NCI-H226 (cell line): Measurements from ENCODE around the gene ATP6V0E2.

Experiments
- DNase-seq: peaks from one replicate; pipeline ENCODE4 v3.0.0-alpha.2; 2015

Gene ATP6V0E2

DNA sequence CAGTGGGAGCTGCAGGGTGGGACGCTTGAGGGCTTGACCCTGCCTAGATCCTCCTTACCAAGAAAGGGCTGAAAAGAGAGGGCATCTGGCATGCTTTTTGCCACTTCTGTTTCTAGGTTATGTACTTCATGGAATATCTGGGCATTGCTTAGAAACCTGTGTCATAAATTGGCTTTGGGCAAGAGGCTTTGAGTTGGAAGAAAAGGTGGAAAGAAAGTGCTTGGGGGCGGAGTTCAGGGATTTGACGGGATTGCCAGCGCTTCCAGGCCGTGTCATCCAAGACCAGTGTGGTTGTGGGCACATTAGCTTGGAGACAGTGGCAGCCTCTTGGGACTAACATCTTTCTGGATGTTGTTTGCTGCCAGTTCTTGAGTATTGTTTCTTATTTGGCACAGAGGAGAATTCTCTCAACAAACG, 34.8 kb upstream of the ATP6V0E2 start:
- DNase-seq: no peak

DNA sequence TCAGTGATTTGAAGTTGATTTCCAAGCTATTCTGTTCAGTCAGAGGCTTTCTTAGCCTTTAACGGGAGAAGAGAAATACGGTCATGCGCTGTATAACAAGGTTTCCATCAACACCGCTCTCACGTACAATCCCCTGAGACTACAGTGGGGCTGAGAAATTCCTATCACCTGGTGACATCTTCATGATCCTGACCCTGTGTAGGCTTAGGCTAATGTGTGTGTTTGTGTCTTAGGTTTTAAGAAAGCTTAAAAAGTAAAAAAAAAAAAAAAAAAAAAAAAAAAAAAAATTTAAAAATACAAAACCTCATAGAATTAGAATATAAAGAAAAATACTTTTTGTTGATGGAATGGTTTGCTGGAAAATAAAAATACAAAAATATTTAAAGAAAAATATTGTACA, 33.8 kb upstream of the ATP6V0E2 start:
- DNase-seq: no peak

DNA sequence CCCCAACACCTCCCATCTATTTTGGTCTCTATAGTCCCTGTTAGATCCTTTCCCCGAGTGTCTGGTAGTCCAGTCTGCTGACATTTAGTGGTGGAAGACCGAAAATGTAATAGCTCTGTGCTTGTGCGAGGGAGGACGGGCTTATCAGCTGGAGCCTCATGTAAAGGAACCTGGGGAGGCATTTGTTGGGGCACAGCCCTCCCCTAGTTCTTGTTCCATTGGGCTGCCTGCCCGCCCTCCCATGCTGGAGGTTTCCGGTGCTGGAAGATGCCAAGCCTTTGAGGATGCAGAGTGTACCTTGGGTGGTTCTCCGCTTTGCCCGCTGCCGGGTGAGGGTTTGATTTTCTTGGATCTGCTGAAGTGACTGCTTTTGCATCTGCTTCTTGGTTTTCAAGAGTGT, 30.2 kb upstream of the ATP6V0E2 start:
- no peak for DNase-seq

DNA sequence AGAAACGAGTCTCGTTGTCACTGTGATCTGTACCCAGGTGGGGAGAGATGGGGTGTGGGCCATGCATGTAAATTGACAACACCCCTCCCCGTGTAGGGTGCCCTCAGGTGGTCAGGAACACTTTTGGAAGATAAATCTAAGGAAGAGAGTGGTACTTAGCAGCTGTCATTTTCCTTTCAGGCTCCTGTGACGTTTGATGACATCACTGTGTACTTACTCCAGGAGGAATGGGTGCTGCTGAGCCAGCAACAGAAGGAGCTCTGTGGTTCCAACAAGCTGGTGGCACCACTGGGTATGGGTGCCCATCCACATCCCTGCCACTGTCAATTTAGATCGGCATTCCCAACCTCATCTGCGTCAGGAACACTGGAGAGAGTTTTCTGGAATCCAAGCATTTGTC, 29.3 kb upstream of the ATP6V0E2 start:
- no peak for DNase-seq

DNA sequence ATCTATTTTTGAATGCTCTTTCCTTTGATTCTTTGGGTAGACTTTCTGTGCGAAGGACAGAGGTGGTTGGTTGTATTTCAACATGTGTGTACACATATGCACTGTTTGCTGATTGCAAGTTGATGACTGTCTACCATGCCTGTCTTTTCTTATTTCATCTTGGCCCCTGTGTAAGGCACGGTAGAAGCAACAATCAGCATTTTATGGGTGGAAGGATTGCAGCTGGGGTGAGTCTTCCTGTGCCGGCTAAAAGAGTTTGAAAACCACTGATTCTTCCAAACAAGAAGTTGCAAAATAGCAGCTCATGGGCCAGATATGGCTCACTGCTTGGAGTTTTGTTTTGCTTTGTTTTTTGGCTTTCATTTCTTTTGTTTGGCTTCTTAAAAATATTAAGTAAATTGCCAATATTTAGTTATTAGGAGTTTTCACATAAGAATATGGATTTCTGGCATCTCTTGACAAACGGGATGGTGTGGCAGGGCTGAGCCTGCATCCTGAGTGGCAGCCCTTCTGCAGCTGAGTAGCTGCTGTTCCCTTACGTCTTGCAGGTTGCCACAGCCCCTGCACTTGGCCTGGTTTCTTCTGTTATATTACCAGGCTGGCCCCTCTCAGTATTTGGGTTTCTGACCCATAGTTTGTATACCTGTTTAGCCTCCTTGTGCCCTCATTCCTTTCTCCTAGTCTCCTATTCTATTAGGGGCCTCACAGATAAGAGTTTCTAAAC, 28.4 kb upstream of the ATP6V0E2 start:
- no peak for DNase-seq

DNA sequence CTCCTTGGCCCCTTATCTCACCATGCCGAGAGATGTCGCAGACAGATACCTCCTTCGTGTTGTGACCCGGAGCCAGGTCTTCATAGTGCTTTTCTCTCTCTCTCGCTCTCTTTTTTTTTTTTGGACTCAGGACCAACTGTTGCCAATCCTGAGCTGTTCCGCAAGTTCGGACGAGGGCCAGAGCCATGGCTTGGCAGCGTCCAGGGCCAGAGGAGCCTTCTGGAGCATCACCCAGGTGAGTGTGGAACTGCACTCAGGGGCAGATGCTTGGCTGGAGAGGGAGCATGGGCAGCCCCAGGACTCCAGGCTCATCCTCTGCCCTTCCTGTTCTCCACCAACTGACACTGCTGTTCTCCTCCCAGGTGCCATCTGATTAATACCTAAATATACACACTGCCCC, 27.7 kb upstream of the ATP6V0E2 start:
- DNase-seq: no peak

DNA sequence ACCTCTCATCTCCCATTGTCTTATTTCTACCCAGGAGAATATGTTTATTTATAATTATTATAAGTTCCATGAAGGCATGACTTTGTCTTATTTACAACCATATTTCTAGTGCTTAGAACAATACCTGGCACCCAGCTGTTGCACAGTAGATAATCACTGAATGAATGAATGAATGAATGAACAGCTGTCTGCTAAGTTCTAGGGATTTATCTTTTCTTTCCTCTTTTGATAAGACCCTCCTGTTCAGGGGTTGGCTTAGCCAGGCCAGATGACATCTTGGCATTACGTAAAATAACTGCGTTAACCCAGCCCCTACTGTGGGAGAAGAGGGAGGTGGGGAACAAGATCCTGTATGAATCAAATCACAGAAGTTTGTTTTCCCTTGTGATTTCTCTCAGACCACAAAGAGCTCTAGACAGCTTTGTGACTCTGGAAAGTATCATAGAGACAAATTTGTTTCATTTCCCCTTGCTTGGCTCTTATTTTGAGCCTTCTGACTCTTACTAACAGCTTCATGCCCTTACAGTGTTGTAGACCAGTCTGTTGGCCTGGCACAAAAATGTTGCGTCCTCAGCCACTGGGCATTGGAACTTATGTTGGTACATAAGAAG, 27.2 kb upstream of the ATP6V0E2 start:
- DNase-seq: no peak

DNA sequence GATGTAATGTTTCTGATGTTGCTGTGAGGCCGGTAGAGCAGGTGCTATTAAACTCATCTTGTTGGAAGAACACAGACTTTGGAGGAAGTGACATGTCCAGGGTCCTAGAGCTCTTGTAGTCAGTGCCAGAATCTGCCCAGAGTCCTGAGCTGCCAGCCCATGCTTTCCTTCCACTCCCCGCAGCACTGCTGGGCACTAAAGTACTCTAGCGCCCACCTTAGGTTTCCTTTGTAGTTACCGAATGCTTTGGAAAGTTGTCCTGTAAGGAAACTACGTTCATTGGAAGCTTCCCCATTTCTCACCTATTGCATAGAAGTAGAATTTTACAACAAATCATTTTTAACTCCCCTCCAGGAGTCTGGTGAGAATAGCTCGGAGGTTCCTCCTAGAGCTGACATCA, 24.6 kb upstream of the ATP6V0E2 start:
- no peak for DNase-seq

DNA sequence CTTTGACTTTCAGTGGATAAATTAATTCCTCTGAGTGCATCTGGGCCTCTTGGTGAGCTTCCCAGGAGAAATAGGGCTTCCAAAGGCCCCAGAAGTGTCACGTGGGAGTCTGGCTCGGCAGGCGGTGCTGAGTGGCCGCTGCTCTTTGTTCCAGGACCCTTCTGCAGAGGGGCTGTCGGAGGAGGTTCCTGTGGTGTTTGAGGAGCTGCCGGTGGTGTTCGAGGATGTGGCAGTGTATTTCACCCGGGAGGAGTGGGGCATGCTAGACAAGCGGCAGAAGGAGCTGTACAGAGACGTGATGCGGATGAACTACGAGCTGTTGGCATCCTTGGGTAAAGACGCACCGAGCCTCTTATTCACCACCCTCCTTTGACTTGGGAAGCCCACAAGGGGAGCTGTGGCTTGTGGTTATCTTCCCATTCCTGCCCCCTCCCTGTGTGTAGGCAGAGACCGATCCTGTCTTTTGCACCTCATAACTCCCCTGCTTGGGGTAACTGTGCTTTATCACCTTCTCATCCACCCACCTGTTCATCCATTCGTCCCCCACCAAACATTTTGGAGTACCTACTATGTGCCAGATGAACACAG, 23.7 kb upstream of the ATP6V0E2 start:
- no peak for DNase-seq

DNA sequence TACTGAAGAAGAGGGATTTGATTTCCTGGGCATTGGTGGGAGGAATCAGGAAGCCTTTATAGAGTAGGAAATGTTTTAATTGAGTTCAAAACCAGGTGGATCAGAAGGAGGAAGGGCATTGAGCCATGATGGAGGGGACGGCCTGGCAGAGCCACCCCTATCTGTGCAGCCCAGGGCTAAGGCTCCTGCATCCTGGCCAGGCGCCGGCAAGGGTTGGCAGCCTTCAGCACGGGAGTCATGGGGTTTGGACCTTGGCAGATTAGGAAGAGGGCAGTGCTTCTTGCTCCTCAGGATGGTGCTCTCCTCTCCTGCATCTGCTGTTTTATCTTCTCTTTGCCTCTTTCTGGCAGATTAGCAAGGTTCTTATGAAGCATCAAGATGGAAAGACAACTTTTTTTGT, 23.1 kb upstream of the ATP6V0E2 start:
- DNase-seq: no peak

DNA sequence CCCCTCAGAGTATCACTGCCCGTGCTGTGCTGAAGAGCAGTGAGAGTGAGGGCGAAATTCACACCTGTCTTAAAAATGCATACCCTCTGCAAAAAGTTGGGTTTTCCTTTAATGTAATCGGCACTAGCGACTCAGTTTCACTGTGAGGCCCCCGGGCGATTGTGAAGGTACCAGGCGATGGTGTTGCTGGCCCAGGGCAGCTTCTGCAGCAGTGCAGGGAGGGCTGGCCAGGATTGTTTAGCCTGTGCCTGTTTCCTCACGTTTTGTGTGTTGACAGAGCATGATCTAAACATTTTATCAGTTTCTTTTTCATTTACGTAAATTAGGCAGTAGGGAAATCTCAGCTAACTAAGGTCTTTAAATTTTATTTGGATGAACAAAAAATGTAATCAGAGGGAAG, 22.3 kb upstream of the ATP6V0E2 start:
- no peak for DNase-seq

DNA sequence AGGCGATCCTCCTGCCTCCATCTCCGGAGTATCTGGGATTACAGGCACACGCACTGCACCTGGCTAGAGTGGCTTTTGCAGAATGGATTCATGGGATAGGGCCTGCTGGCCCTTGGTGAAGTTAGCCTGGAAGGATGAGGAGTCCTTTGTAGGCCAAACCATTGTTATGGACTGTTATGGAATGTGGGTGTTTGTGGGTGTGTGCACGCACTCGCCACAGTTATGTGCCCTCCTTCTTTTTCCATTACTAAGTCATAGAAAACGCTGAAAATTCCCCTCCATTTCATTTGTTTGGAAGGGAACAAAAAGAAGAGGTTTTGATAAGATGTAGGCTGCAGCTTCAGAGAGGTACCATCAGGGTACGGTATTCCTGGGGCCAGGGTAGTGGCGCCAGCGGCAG, 20.6 kb upstream of the ATP6V0E2 start:
- DNase-seq: peak; percentile 58

DNA sequence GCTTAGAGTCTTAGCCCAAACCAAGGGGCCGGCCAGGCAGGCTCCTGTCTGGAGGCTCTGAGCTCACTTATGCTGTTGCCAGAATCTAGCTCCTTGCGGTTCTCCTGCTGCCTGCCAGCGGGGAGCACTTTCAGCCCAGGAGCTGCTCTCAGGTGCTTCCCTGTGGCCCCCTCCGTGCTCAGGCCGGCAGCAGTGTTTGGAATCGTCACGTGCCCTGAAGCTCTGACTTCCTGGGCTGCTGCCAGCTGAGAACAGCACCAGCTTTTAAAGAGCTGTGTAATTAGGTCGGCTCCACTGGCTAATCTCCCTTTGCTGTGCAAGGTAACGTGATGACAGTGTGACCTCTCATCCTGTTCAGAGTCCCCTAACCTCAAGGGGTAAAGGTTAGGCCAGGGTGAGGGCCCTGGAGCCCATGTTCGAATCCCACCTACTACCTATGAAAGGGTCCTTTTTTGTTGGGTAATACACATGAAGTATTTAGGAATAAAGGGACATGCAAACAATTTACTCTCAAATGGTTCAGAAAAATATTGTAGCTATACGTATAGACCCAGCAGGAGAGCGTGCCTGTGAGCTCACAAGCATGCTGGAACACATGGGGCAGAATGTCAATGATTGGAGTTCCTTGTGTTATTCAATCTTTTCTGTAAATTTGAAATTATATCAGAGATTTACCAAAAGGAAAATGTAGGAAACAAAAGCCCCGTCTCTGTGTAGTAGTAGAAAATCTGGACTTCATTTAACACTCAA, 19.0 kb upstream of the ATP6V0E2 start:
- DNase-seq: peak; percentile 33

DNA sequence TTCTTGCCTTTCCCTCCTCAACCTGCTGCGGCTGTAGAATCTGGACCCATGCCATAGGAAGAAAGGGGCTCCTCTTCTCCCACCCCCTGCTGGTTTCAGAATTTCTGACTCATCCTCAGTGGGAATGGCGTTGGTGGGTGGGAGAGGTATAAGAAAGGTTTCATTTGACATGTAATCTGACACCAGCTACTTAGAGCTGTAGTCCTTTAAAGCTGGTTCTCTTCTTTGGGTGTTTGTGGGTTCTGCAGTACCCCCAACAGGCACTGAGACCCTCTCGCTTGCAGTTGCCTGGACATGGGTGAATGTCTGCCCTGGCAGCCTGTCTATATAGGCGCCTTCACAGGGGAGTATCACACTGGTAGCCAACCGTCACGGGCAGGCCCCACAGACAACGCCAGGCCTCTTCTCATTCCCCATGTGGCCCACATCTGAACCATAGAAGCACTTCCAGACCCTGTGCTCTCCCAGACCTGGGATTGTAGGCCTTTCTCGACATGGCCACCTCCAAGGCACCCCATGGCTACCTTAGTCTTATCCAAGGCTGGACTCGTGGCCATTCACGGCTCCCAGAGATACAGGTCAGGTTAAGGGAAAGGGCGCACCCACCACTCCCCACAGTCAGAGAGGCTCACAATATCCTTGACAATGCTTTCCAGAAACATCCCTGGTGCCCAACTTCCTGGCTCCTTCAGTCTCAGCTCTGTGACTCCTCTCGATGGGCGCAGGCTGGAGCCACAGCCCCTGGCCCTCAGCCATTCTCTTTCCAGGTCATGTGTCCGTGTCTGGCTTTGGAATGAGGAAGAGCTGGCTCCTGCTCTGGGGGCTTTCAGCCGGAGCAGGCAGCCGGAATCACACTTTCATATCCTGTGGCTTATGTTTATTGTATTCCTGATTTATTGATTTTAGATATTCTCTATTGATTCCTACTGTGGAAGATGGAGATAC, 18.1 kb upstream of the ATP6V0E2 start:
- peak; percentile 69 for DNase-seq

DNA sequence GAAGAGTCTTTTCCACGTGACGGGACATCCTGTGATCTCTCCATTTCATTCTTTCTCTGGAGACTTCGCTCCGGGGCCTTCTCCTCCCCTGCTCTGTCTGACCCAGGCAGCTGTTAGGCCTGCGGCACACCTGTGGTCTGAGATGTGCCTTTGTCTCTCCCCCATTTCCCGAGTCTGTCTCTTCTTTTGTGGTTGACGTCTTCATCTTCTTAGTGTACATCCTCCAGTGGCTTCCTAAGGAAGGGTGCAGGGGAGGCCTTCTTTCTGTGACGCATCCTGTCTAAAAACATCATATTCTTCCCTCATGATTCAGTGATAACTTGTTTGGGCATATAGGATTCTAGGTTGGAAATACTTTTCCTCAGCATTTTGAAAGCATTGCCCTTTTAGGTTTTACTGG, 17.2 kb upstream of the ATP6V0E2 start:
- no peak for DNase-seq

DNA sequence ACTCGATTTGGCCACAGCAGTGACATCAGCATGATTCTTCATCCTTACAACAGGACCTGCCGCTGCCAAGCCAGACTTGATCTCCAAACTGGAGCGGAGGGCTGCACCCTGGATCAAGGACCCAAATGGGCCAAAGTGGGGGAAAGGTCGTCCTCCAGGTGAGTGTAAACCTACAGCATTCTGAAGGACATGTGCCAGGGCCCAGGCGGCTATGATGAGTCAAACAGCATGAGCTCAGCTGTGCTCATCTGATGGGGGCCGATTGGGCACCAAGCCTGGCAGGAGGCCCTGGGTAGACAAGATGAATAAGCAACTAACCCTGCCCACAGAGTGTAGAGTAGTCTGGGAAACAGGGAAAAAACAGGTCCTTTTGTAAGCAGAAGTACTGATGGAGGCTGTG, 14.4 kb upstream of the ATP6V0E2 start:
- no peak for DNase-seq

DNA sequence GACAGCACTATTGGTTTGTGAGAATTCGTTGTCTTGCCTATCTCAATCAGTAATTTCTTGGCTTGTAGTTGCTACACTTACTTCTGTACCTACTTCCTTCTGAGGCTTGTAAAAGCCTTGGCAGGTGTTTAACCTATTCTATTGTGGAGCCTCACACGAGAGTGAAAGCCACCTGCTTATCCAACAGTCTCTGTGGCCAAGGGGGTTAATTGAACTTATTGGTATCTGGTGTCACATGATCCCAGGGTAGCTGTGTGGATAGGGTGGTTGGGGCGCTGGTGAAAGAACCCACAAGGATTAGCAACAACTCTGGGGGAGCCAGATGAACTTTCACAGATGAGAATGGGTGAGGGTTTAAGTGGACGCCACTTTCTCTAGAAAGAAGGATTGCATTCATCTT, 13.9 kb upstream of the ATP6V0E2 start:
- DNase-seq: no peak

DNA sequence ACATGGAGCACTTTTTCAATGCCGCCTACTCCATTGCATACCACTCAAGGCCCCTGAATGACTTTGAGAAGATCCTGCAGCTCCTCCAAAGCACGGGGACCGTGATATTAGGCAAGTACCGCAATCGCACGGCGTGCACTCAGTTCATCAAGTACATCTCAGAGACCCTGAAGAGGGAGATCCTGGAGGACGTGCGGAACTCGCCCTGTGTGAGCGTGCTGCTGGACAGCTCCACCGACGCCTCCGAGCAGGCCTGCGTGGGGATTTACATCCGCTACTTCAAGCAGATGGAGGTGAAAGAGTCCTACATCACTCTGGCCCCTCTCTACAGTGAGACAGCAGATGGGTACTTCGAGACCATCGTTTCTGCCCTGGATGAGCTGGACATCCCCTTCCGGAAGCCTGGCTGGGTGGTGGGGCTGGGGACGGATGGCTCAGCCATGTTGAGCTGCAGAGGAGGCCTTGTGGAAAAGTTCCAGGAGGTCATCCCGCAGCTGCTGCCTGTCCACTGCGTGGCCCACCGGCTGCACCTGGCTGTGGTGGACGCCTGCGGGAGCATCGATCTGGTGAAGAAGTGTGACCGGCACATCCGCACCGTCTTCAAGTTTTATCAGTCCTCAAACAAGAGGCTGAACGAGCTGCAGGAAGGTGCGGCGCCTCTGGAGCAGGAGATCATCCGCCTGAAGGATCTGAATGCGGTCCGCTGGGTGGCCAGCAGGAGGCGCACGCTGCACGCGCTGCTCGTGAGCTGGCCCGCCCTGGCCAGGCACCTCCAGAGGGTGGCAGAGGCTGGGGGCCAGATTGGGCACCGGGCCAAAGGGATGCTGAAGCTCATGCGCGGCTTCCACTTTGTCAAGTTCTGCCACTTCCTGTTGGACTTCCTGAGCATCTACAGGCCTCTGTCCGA, 12.7 kb upstream of the ATP6V0E2 start:
- no peak for DNase-seq

DNA sequence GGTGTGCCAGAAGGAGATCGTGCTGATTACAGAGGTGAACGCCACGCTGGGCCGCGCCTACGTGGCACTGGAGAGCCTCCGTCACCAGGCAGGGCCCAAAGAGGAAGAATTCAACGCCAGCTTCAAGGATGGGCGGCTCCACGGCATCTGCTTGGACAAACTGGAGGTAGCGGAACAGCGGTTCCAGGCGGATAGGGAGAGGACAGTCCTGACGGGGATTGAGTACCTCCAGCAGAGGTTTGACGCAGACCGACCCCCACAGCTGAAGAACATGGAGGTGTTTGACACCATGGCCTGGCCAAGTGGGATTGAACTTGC, 12.1 kb upstream of the ATP6V0E2 start:
- DNase-seq: no peak

DNA sequence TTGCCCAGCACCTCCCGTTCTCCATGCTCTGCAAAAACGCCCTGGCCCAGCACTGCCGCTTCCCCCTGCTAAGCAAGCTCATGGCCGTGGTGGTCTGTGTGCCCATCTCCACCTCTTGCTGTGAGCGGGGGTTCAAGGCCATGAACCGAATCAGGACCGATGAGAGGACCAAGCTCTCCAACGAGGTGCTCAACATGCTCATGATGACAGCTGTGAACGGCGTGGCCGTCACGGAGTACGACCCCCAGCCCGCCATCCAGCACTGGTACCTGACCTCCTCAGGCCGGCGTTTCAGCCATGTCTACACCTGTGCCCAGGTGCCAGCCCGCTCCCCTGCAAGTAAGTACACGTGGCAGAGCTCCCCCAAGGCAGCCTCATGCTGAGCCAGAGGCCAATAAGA, 11.6 kb upstream of the ATP6V0E2 start:
- no peak for DNase-seq

DNA sequence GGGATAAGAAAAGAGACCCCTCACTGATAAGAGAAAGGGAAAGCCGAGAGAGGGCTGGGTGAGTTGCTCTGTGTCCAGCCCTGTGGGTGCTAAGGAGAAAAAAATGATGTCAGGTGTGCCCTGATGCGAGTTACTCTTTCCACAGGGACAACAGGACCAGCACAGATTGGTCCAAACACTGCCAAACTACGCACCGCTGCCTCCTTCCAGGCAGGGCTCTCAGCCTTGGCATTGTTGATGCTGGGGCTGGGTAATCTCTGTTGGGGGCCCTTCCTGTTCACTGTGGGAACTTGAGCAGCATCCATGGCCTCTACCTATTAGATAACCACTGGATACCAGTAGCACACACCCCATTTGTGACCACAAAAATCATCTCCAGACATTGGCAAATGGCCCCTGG, 10.3 kb upstream of the ATP6V0E2 start:
- DNase-seq: no peak

DNA sequence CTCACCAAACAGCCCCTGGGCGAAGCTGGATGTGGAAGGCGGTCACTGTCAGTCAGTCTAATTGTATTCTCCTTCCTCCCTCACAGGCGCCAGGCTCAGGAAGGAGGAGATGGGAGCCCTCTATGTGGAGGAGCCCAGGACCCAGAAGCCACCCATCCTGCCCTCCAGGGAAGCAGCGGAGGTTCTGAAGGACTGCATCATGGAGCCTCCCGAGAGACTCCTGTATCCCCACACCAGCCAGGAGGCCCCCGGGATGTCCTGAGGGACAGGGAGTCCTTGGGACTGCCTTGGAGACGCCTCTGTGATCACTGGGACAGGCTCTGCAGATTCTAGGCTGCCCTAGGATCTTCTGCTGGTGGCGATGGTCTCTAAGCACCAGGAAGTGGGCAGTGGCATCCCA, 9.7 kb upstream of the ATP6V0E2 start:
- DNase-seq: no peak
